OCI-LY7 (cell line): ENCODE results near the gene MYO18A. TPM values are rescaled to one million over a fixed set of nuclear protein-coding genes. Genes with fewer than 3 reads are reported as not detected.

Experiments
- BruUV-seq: library from RNA; stranded (reverse); fragments of 400-500 nt; replicated peaks from 2 replicates; lab custom pipeline; 2021; lab: Mats Ljungman, UMichigan
- CTCF ChIA-PET: fragments of 300-600 bp; sonication (Branson Sonifier 250); formaldehyde crosslinking; loops from one replicate; lab custom pipeline; 2022; ENCODE audit warnings: antibody characterized with exemption; ENCODE audit not compliant: unreplicated experiment; lab: Charles Lee
- POLR2A ChIA-PET: fragments of 300-600 bp; sonication (Branson Sonifier 250); formaldehyde crosslinking; loops from one replicate; lab custom pipeline; 2022; ENCODE audit warnings: antibody characterized with exemption; lab: Charles Lee
- DNase-seq: peaks from one replicate; pipeline ENCODE4 v3.0.0-alpha.2; 2015; ENCODE audit warnings: low spot score
- H2AFZ ChIP-seq: fragments of 200-600 bp; sonication (generic), shearing (Covaris generic); 2 replicates; pipeline ENCODE4 v1.6.1; 2014; ENCODE audit warnings: mild to moderate bottlenecking, antibody characterized with exemption, low read length, moderate library complexity
- H3K27ac ChIP-seq: fragments of 200-600 bp; sonication (generic); 2 replicates; pipeline ENCODE4 v1.5.1; 2014; ENCODE audit warnings: mixed run types, low read depth, mild to moderate bottlenecking, moderate library complexity, low read length, inconsistent platforms; ENCODE audit not compliant: poor library complexity, severe bottlenecking
- H3K36me3 ChIP-seq: fragments of 200-600 bp; sonication (generic); 2 replicates; pipeline ENCODE4 v1.6.1; 2014; ENCODE audit warnings: mild to moderate bottlenecking, antibody characterized with exemption, low read length, moderate library complexity, mixed read lengths; ENCODE audit not compliant: insufficient read depth
- H3K4me1 ChIP-seq: fragments of 200-600 bp; sonication (generic); 2 replicates; pipeline ENCODE4 v1.5.1; 2014; ENCODE audit warnings: mild to moderate bottlenecking, low read length; ENCODE audit not compliant: insufficient read depth, poor library complexity, severe bottlenecking
- H3K4me2 ChIP-seq: fragments of 200-600 bp; sonication (generic); 2 replicates; pipeline ENCODE4 v1.6.1; 2014; ENCODE audit warnings: mild to moderate bottlenecking, low read length
- H3K4me3 ChIP-seq: fragments of 200-600 bp; sonication (generic); 2 replicates; pipeline ENCODE4 v1.5.1; 2014; ENCODE audit warnings: mild to moderate bottlenecking, low read depth, low read length; ENCODE audit not compliant: poor library complexity, severe bottlenecking
- H3K79me2 ChIP-seq: fragments of 200-600 bp; sonication (generic); 2 replicates; pipeline ENCODE4 v1.6.1; 2016; ENCODE audit warnings: low read depth, mild to moderate bottlenecking, low read length, moderate library complexity, mixed read lengths; ENCODE audit not compliant: insufficient read depth
- H3K9me2 ChIP-seq: fragments of 200-600 bp; sonication (generic); 2 replicates; pipeline ENCODE4 v1.6.1; 2016; ENCODE audit warnings: mild to moderate bottlenecking, low read length, mixed read lengths; ENCODE audit not compliant: insufficient read depth
- H3K9me3 ChIP-seq: fragments of 200-600 bp; sonication (generic); 2 replicates; pipeline ENCODE4 v1.6.1; 2014; ENCODE audit warnings: mild to moderate bottlenecking, mixed run types, low read length, mixed read lengths
- H4K20me1 ChIP-seq: fragments of 200-600 bp; sonication (generic); 2 replicates; pipeline ENCODE4 v1.6.1; 2014; ENCODE audit warnings: mild to moderate bottlenecking, antibody characterized with exemption, low read length, moderate library complexity, mixed read lengths; ENCODE audit not compliant: insufficient read depth
- EZH2phosphoT487 ChIP-seq: fragments of 200-600 bp; sonication (generic); IDR thresholded peaks from 2 replicates; pipeline ENCODE4 v1.6.1; 2018; ENCODE audit warnings: low read depth, borderline replicate concordance, mild to moderate bottlenecking, mixed run types, antibody characterized with exemption, low read length, moderate library complexity, mixed read lengths
- intact Hi-C: fragments of 100-400 bp; cut with micrococcal nuclease; formaldehyde crosslinking; loops from one replicate; pipeline ENCODE4 v1.10.0; 2022; ENCODE audit not compliant: unreplicated experiment
- total RNA-seq, 2 experiments: library from RNA; depleted of rRNA in 1 of 2; stranded (reverse); fragments of >200 nt in 1 of 2; shearing (Covaris generic) in 1 of 2; gene quantifications; 2 replicates each; pipeline ENCODE4 v1.2.3, GENCODE V29; 2014 to 2022
- TF ChIP-seq, protein P1 (sequence below): fragments of 200-600 bp; sonication (generic); conservative IDR thresholded peaks from 2 replicates; pipeline ENCODE4 v1.5.1; 2014; ENCODE audit warnings: mild to moderate bottlenecking, antibody characterized with exemption, low read length, moderate library complexity, mixed read lengths

MYO18A gene
- total RNA-seq, 2 experiments from 2014 or later: 124 to 128 TPM

DNA sequence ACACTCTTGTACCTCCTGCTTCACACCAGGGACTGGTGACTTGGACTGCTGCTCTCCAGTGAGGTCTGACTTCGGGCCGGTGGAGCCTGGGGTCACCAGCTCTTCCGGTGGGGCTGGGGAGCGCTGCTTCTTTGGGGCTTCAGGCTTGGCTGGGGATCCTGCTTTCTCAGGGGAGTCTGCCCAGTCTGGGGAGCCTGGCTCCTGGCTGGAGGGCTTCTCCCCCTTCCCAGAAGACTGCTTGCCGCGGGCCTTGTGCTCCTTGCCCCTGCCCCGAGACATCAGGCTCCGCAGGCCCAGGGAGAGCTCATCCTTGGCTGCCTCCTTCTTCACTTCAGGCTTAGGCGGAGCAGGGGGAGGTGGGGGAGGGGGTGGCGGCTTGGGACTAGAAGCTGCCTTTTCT is 52.4 kb downstream of the MYO18A start:
- no peak for DNase-seq
- Histone ChIP-seq H3K79me2 (no peaks in the 10 kb centered on the region), H3K27ac (no peak overlapping the region), H3K9me2 (no peaks in the 10 kb centered on the region), H2AFZ (no peak overlapping the region), H3K36me3 (peaks cover 19% of the 10 kb centered on the region; the same call in 1 of the 2 replicates), H4K20me1 (no peaks in the 10 kb centered on the region; the same call in 1 of the 2 replicates), H3K4me3 (no peak overlapping the region), H3K4me2 (no peak overlapping the region), H3K9me3 (no peaks in the 10 kb centered on the region), H3K4me1 (no peaks in the 10 kb centered on the region)
- BruUV-seq: no TSS peak
- intact Hi-C loops: no loop called here
- no peak for TF ChIP-seq EZH2phosphoT487
- TF ChIP-seq, protein P1, sequence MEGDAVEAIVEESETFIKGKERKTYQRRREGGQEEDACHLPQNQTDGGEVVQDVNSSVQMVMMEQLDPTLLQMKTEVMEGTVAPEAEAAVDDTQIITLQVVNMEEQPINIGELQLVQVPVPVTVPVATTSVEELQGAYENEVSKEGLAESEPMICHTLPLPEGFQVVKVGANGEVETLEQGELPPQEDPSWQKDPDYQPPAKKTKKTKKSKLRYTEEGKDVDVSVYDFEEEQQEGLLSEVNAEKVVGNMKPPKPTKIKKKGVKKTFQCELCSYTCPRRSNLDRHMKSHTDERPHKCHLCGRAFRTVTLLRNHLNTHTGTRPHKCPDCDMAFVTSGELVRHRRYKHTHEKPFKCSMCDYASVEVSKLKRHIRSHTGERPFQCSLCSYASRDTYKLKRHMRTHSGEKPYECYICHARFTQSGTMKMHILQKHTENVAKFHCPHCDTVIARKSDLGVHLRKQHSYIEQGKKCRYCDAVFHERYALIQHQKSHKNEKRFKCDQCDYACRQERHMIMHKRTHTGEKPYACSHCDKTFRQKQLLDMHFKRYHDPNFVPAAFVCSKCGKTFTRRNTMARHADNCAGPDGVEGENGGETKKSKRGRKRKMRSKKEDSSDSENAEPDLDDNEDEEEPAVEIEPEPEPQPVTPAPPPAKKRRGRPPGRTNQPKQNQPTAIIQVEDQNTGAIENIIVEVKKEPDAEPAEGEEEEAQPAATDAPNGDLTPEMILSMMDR: no peak
- POLR2A ChIA-PET: interaction anchor here (1.1 kb wide), 1 partner anchor 10 kb away, joined by 4 read pairs; no protein-coding TSS in a partner anchor
- CTCF ChIA-PET: interaction anchor here (0.8 to 0.9 kb wide), 2 partner anchors 11 to 12 kb away, joined by 3 to 20 read pairs; no protein-coding TSS in a partner anchor

DNA sequence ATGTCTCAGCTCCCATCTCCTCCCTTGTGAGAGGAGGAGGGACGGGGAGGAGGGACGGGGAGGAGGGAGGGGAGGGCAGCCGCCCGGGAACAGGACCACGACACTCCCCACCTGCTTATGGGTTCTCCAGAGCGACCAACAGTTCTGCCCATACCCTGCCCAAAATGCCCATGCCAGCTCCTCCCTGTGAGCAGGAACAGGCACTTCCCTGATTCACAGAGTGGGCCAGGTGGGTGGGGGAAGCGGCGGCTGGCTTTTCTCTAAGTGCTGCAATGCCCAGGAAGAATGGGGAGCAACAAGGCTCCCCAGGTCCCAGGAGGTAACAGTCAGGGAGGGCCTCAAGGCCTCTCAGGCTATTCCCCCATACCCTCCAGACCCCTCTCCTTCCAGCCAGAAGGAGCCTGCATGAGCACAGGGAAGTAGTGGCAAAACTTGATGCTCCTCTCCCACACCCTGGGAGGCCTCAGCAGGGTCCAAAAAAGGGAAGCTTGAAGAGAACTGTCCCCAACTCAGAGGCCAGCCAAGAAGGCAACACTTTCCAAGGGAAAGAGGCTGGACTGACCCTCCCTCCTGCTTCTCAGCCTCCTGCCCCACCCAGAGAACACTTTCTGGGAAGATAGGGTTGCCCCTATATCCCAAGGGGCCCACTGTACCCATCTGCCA is 53.8 kb downstream of the MYO18A start:
- Histone ChIP-seq H3K27ac (no peak overlapping the region), H3K9me3 (no peaks in the 10 kb centered on the region), H2AFZ (no peak overlapping the region), H3K79me2 (no peaks in the 10 kb centered on the region), H3K4me2 (no peak overlapping the region), H3K36me3 (peaks cover 29% of the 10 kb centered on the region), H3K4me3 (no peak overlapping the region), H4K20me1 (no peaks in the 10 kb centered on the region; the same call in 1 of the 2 replicates), H3K9me2 (no peaks in the 10 kb centered on the region), H3K4me1 (no peaks in the 10 kb centered on the region)
- intact Hi-C loops: no loop called here
- no TSS peak for BruUV-seq
- ChIA-PET CTCF (interaction anchor here (0.6 kb wide), 1 partner anchor 22 kb away, joined by 6 read pairs; no protein-coding TSS in a partner anchor), POLR2A (no interaction called here)
- TF ChIP-seq, protein P1: no peak
- TF ChIP-seq EZH2phosphoT487: no peak
- DNase-seq: no peak

DNA sequence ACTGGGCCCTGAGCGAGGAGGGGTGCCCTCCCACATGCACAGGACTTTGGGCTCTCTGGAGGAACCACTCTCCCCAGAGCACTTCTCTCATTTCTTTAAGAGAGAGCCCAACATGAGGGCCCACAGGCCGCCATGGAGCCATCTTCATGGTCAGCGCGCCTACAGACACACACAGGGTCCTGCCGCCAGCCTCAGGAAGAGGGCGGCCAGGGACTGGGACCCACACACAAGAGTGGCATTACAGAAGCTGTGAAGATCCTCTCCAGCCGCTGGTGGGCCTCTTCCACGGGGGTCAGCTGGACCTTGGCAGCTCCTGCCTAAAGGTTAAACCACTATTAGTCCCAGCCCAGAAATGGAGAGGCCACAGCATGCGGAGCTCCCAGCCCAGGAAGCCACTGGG is 54.5 kb downstream of the MYO18A start:
- Histone ChIP-seq H3K27ac (no peak overlapping the region), H4K20me1 (no peaks in the 10 kb centered on the region; the same call in 1 of the 2 replicates), H2AFZ (no peak overlapping the region), H3K9me3 (no peaks in the 10 kb centered on the region), H3K4me1 (no peaks in the 10 kb centered on the region), H3K79me2 (no peaks in the 10 kb centered on the region), H3K4me2 (no peak overlapping the region), H3K4me3 (no peak overlapping the region), H3K36me3 (peaks cover 36% of the 10 kb centered on the region), H3K9me2 (no peaks in the 10 kb centered on the region)
- intact Hi-C loops: no loop called here
- BruUV-seq: no TSS peak
- POLR2A ChIA-PET: no interaction called here
- TF ChIP-seq, protein P1: no peak
- TF ChIP-seq EZH2phosphoT487: no peak
- CTCF ChIA-PET: interaction anchor here (0.6 kb wide), 1 partner anchor 23 kb away, joined by 6 read pairs; no protein-coding TSS in a partner anchor
- DNase-seq: no peak
